Measurements from ENCODE around the gene MVB12B.

The MVB12B gene

GRCh38 chr9:126478216-126478981, 151.8 kb downstream of the MVB12B start:
- no peak for DNase-seq

GRCh38 chr9:126479515-126479914, 152.9 kb downstream of the MVB12B start:
- no peak for DNase-seq

- DNase-seq, result no peak
Observed at GRCh38 chr9:126480813-126481212, 154.2 kb downstream of the MVB12B start.

GRCh38 chr9:126481862-126482261, 155.2 kb downstream of the MVB12B start:
- no peak for DNase-seq

GRCh38 chr9:126482361-126483044, 155.9 kb downstream of the MVB12B start:
- DNase-seq, result no peak

DNA sequence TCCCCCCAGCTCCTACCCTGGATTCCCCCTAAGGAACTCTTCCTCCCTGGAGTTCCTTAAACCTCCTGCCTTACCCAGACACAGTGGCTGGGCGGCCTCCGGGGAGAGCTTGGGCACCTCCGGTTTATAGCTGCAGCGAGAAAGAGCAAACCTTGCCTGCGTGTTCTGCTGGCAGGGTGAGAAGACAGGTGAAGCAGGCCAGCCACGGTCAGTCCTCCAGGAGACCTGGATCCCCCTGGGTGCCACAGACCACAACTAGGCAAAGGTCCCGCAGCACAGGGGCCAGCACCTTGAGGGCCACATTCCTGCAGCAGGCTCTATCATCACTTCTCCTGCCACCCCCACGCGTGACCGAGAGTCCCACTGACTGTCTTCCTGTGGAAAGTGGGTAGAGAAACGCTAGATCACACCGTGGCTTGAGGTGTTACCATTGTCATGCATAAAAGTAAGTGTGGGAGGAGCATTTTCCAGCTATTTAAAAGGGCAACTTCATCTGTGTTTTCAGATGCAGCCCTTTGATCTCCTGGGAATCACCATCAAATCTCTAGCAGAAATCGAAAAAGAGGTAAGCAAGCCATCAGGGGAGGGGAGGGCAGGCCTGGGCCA, 156.9 kb downstream of the MVB12B start:
- peak; percentile 12 for DNase-seq

GRCh38 chr9:126485662-126486061, 159.0 kb downstream of the MVB12B start:
- DNase-seq, result no peak

DNA sequence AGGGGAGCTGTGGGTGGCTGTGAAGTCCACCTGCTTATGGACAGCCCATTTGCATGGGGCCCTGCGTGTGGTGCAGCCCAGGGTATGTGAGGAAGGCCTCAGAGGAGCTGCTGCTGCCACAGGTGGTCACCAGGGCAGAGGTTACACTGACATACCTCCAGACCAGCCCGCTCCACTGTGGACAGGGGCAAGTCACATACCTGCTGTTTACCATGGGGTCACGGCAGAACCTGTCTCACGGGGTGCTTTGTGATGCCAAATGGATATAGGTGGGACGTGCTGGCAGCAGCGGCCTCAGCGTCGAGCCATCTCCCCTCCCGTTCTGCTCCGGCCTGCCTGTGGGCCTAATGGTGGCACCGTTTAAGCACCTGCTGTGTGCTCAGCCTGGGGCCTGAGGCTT, 159.6 kb downstream of the MVB12B start:
- no peak for DNase-seq

- DNase-seq, result no peak
Observed at GRCh38 chr9:126487856-126488255, 161.2 kb downstream of the MVB12B start.

DNA sequence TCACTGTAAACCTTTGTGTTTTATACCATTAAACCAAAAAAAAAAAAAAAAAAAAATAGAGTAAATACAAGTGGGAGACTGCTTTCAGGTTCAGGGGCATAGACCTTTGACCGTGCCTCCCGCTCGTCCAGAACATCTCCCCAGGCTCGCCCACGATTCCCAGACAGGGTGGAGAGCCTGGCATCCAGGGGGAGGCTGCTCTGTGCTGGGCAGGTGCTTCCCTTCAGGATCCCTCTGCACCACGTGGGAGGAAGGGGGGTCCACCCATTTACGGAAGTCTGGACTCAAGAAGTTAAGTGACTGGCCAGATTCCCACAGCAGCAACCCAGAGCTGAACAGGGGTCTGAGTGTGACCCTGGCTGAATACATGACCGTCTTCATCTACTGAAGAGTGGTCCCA, 161.7 kb downstream of the MVB12B start:
- no peak for DNase-seq

DNA sequence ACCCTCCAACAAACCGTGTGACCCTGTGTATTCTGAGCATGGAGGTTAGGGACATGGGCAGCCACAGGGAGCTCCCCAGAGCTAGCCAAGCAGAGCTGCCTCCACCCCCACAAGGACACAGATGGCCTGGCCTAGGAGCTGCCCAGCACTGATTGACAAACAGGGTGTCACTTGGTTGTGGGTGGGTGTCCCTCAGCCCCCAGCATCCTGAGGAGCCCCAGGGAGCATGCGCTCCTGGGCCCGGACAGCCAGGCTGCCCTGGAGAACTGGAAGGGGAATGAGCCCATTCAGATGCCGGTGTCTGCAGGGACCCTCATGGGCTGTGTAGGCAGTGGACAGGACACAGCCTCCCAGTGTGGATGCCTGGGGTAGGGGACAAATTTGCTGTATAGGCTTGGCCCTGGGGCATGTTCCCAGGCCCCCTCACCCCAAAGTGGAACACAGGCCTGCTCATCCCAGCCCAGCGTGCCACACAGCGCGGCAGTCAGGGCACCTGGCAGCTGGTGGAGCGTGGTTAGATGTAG, 162.3 kb downstream of the MVB12B start:
- DNase-seq, result no peak

DNA sequence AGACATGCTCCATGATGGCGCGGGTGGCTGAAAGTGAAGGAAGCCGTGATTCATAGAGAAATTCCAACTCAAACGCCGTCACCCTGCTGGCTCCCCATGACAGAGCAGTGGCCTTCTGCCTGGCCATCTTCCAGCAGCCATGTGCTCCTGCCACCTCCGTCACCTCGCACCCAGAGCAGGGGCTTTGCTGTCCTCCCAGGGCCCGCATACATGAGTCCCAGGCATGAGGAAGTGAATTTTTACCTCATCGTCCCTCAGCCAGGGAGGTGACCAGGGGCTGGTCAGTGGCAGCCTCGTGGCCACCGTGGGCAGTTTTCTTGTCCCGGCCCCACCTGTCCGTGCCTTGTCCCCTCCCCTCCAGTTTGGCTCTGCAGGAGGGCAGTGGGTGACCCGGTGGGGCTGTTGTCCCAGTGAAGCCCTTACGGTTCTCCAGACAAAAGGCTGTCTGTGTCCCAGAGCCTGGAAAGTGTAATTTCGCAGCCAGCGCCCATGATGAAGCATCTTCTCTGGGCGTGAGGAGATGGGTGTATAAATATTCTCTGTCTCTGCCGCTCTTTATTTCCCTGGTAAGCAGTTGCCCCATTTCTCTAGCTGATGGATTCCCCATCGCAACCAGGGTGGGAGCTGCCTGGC, 163.1 kb downstream of the MVB12B start:
- no peak for DNase-seq

- DNase-seq, result no peak
Observed at GRCh38 chr9:126490214-126490631, 163.6 kb downstream of the MVB12B start.

GRCh38 chr9:126490871-126491567, 164.4 kb downstream of the MVB12B start:
- DNase-seq, result peak; percentile 54

DNA sequence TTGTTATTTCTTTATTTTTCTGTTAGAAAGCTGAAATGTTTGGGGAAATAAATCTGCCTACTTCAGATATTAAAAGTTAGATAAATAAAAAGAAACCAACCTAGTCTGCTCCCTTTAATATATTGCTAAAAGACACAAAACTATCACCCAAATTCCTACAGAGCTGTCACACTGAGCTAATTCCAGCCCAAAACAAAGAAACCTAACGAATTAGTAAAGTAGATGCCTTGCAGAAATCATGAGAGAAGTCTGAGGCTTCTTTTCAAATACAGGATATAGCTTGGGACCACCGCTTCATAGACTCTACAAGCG, 164.9 kb downstream of the MVB12B start:
- DNase-seq, result no peak

GRCh38 chr9:126491949-126492348, 165.3 kb downstream of the MVB12B start:
- no peak for DNase-seq

DNA sequence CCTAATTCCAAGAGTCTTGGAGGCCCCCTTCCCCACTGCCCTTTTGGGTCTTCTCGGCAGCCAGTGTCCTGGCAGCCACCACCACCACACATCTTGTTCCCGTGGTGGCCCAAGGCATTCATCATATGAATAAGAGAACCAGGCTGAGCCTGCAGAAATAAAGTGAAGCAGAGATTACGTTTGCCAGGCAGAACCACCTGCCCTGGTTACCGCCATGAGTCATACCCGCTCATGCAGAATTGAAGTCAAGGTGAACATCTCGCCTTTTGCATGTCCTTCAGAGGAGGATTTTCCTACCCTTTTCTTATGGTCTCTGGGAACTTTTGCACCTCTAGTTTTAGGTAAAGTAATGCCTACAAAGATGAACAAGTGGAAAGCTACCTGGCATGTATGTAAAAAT, 167.6 kb downstream of the MVB12B start:
- no peak for DNase-seq

DNA sequence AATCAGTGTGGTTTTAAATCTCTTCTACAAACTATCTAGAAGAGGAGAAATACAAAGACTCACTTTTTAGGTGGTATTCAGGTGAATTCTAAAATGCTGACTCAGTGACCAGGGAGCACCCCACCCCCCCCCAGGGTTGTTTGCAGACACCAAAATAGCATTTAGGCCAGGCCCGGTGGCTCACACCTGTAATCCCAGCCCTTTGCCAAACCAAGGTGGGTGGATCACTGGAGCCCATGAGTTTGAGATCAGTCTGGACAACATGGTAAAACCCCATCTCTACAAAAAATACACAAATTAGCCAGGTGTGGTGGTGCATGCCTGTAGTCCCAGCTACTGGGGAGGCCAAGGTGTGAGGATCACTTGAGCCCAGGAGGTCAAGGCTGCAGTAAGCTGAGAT, 168.1 kb downstream of the MVB12B start:
- DNase-seq, result no peak

DNA sequence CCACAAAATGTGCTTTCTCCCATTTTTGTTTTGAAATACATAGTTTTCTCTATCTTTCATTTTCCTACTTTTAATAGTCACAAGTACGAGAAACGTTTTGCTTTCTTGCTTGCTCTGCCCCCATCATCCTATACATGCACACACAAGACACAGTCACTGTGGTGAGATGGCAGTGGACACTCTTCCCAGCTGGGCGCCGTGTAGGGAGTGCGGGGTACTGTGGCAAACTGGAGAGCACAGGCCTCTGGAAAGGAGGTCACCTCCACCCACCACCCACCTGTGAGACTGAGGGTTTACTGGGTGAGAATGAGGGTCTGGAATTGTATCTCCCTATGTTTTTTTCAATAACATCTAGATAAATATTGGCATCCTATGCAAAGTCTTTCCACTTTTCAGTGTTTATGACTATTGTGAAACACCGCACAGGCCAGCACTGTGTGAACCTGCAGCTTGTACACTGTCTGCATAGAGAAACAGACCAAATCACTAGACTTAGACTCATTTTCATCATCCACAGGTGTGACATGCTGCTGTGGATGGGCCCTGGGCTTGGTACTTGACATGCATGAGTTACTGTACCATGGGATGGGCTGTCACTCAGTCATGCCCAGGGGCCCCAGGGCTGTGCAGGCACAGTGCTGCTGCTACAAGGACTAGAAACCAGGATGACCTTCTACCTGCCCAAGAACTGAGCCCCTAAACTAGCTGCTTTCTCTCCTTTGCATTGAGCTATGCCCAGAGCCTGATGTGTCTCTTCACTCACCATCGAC, 169.0 kb downstream of the MVB12B start:
- no peak for DNase-seq

- DNase-seq, result no peak
Observed at GRCh38 chr9:126496181-126496576, 169.6 kb downstream of the MVB12B start.

GRCh38 chr9:126496781-126497659, 170.4 kb downstream of the MVB12B start:
- no peak for DNase-seq

Measured in activated naive CD4-positive, alpha-beta T cell treated with Interleukin-2 at 50 U/mL for 16 hours (primary cell).